ENCODE results near the gene CRIP3. TPM values are rescaled to one million over a fixed set of nuclear protein-coding genes. Genes with fewer than 3 reads are reported as not detected.

The CRIP3 gene
- total and polyA plus RNA-seq, 10 of the 15 experiments (the other 5 are each of a cell fraction or from before 2014, with no cell fraction given), result 1.5 to 9.2 (median 2.2) TPM

DNA sequence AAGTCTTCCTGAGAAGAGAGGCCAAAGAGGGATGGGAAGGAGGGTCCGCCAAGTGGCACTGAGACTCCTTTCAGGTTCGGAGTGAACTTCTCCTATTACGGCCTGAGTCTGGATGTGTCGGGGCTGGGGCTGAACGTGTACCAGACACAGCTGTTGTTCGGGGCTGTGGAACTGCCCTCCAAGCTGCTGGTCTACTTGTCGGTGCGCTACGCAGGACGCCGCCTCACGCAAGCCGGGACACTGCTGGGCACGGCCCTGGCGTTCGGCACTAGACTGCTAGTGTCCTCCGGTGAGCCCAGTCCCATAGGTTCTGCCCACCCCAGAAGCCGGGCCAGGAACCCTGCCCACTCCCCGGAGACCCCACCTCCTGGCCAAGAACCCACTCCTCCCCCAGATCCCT lies 6.5 kb downstream of the CRIP3 start:
- Histone ChIP-seq H3K9me3 (replicated peaks; ENCODE audit: control insufficient read depth, insufficient read depth, low read length) (no peaks in the 10 kb centered on the region), H4K20me1 (ENCODE audit: control insufficient read depth, insufficient read depth) (no peaks in the 10 kb centered on the region), H3K4me3 (no peak overlapping the region), H2AFZ (ENCODE audit: control insufficient read depth, low read depth, low read length) (no peak overlapping the region), H3K36me3 (ENCODE audit: control insufficient read depth in 2 of 2, insufficient read depth in 2 of 2, low read length in 1 of 2) (no peaks in the 10 kb centered on the region), H3K79me2 (ENCODE audit: control insufficient read depth, insufficient read depth, low read length) (no peaks in the 10 kb centered on the region), H3K27me3 (replicated peaks in 1 of 2; ENCODE audit: control insufficient read depth in 2 of 2, insufficient read depth in 2 of 2, low read length in 1 of 2) (no peaks in the 10 kb centered on the region), H3K9ac (ENCODE audit: control insufficient read depth, insufficient read depth, low read length) (no peak overlapping the region), H3K4me2 (ENCODE audit: control insufficient read depth, insufficient read depth) (no peak overlapping the region), H3K27ac (ENCODE audit: control insufficient read depth, insufficient read depth) (no peak overlapping the region), H3K4me1 (ENCODE audit: control insufficient read depth, insufficient read depth, low read length) (no peaks in the 10 kb centered on the region)
- WGBS (ENCODE audit: insufficient coverage, insufficient replicate concordance, low lambda C conversion rate, missing lambda C conversion rate), result 80% methylated on average over 19 of the region's 19 CpGs
- BruUV-seq (replicated peaks), result no TSS peak
- no peak for ATAC-seq
- in situ Hi-C loops (cut with MboI) (no loop called here), intact Hi-C loops (cut with micrococcal nuclease; ENCODE audit: unreplicated experiment) (no loop called here)
- no peak for FAIRE-seq
- TF ChIP-seq CHD2 (IDR thresholded peaks at IDR 0.05; ENCODE audit: borderline replicate concordance, low read depth, low read length), result no peak
- RAD21 ChIA-PET (ENCODE audit: unreplicated experiment), result no interaction called here
- no peak for DNase-seq (ENCODE audit: low read depth, low spot score)
- SMC1A ChIA-PET (ENCODE audit: uncharacterized antibody, unreplicated experiment), result interaction anchor here (0.6 kb wide), 1 partner anchor 82 kb away, joined by 3 read pairs; no protein-coding TSS in a partner anchor
- POLR2A ChIA-PET, result no interaction called here
- CTCF ChIA-PET, result no interaction called here

DNA sequence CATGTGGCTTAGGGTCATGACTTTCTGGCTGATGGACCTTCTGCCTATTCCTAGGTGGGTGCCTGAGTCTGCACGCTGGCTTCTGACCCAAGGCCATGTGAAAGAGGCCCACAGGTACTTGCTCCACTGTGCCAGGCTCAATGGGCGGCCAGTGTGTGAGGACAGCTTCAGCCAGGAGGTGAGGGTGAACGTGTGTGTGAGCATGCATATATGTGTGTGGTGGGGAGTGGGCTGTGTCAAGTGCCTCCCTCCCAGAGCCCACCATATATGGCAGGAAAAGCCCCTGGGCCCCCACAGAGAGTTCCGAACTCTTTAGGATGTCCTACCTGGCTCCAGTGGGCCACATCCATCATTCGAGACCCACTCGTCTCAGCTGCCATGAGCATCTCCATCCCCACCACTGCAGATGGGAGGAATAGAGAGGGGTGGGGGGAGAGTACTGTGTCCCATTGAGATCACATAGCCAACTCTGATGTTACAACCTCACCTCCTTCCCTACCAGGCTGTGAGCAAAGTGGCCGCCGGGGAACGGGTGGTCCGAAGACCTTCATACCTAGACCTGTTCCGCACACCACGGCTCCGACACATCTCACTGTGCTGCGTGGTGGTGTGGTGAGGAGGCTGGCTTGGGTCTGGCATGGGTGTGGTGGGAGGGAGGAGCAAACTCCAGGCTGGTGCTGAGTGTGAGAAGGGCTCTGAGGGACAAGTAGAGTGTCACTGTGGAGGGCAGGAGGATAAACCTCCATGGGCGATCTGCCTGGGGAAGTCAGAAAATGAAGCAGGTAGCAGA lies 7.3 kb downstream of the CRIP3 start:
- SMC1A ChIA-PET (ENCODE audit: uncharacterized antibody, unreplicated experiment), result interaction anchor here (0.6 kb wide), 1 partner anchor 8 kb away, joined by 4 read pairs; the partner anchor contains the start of gene CRIP3

More for the DNA sequence above, 7.3 kb downstream of the CRIP3 start:
- Histone ChIP-seq H3K4me2 (ENCODE audit: control insufficient read depth, insufficient read depth) (no peak overlapping the region), H3K4me3 (no peak overlapping the region), H2AFZ (ENCODE audit: control insufficient read depth, low read depth, low read length) (no peak overlapping the region), H4K20me1 (ENCODE audit: control insufficient read depth, insufficient read depth) (no peaks in the 10 kb centered on the region), H3K36me3 (ENCODE audit: control insufficient read depth in 2 of 2, insufficient read depth in 2 of 2, low read length in 1 of 2) (no peaks in the 10 kb centered on the region), H3K27me3 (replicated peaks in 1 of 2; ENCODE audit: control insufficient read depth in 2 of 2, insufficient read depth in 2 of 2, low read length in 1 of 2) (no peaks in the 10 kb centered on the region), H3K27ac (ENCODE audit: control insufficient read depth, insufficient read depth) (no peak overlapping the region), H3K9ac (ENCODE audit: control insufficient read depth, insufficient read depth, low read length) (no peak overlapping the region), H3K4me1 (ENCODE audit: control insufficient read depth, insufficient read depth, low read length) (no peaks in the 10 kb centered on the region), H3K9me3 (replicated peaks; ENCODE audit: control insufficient read depth, insufficient read depth, low read length) (no peaks in the 10 kb centered on the region), H3K79me2 (ENCODE audit: control insufficient read depth, insufficient read depth, low read length) (no peaks in the 10 kb centered on the region)
- DNase-seq (ENCODE audit: low read depth, low spot score) (no peak), ATAC-seq (no peak), FAIRE-seq (no peak)
- 79% methylated on average over 15 of the region's 15 CpGs for WGBS (ENCODE audit: insufficient coverage, insufficient replicate concordance, low lambda C conversion rate, missing lambda C conversion rate)
- TF ChIP-seq, protein P1, sequence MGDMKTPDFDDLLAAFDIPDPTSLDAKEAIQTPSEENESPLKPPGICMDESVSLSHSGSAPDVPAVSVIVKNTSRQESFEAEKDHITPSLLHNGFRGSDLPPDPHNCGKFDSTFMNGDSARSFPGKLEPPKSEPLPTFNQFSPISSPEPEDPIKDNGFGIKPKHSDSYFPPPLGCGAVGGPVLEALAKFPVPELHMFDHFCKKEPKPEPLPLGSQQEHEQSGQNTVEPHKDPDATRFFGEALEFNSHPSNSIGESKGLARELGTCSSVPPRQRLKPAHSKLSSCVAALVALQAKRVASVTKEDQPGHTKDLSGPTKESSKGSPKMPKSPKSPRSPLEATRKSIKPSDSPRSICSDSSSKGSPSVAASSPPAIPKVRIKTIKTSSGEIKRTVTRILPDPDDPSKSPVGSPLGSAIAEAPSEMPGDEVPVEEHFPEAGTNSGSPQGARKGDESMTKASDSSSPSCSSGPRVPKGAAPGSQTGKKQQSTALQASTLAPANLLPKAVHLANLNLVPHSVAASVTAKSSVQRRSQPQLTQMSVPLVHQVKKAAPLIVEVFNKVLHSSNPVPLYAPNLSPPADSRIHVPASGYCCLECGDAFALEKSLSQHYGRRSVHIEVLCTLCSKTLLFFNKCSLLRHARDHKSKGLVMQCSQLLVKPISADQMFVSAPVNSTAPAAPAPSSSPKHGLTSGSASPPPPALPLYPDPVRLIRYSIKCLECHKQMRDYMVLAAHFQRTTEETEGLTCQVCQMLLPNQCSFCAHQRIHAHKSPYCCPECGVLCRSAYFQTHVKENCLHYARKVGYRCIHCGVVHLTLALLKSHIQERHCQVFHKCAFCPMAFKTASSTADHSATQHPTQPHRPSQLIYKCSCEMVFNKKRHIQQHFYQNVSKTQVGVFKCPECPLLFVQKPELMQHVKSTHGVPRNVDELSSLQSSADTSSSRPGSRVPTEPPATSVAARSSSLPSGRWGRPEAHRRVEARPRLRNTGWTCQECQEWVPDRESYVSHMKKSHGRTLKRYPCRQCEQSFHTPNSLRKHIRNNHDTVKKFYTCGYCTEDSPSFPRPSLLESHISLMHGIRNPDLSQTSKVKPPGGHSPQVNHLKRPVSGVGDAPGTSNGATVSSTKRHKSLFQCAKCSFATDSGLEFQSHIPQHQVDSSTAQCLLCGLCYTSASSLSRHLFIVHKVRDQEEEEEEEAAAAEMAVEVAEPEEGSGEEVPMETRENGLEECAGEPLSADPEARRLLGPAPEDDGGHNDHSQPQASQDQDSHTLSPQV (IDR thresholded peaks at IDR 0.05), result no peak
- TF ChIP-seq, protein P2, sequence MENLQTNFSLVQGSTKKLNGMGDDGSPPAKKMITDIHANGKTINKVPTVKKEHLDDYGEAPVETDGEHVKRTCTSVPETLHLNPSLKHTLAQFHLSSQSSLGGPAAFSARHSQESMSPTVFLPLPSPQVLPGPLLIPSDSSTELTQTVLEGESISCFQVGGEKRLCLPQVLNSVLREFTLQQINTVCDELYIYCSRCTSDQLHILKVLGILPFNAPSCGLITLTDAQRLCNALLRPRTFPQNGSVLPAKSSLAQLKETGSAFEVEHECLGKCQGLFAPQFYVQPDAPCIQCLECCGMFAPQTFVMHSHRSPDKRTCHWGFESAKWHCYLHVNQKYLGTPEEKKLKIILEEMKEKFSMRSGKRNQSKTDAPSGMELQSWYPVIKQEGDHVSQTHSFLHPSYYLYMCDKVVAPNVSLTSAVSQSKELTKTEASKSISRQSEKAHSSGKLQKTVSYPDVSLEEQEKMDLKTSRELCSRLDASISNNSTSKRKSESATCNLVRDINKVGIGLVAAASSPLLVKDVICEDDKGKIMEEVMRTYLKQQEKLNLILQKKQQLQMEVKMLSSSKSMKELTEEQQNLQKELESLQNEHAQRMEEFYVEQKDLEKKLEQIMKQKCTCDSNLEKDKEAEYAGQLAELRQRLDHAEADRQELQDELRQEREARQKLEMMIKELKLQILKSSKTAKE (IDR thresholded peaks at IDR 0.05; ENCODE audit: low read depth, poor library complexity, severe bottlenecking), result no peak
- no peak for TF ChIP-seq BHLHE40 (IDR thresholded peaks at IDR 0.05; ENCODE audit: borderline replicate concordance in 1 of 2, low read depth in 2 of 2, low read length in 1 of 2)
- TF ChIP-seq ATF7 (IDR thresholded peaks at IDR 0.05; ENCODE audit: low read depth), result no peak
- TF ChIP-seq, protein P3, sequence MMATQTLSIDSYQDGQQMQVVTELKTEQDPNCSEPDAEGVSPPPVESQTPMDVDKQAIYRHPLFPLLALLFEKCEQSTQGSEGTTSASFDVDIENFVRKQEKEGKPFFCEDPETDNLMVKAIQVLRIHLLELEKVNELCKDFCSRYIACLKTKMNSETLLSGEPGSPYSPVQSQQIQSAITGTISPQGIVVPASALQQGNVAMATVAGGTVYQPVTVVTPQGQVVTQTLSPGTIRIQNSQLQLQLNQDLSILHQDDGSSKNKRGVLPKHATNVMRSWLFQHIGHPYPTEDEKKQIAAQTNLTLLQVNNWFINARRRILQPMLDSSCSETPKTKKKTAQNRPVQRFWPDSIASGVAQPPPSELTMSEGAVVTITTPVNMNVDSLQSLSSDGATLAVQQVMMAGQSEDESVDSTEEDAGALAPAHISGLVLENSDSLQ (IDR thresholded peaks at IDR 0.05), result no peak
- TF ChIP-seq MTA2 (IDR thresholded peaks at IDR 0.05; ENCODE audit: low read depth), result no peak
- ChIA-PET CTCF (interaction anchor here (1.0 kb wide), 1 partner anchor 54 kb away, joined by 3 read pairs; no protein-coding TSS in a partner anchor), POLR2A (interaction anchor here (0.6 kb wide), 1 partner anchor 182 kb away, joined by 4 read pairs; no protein-coding TSS in a partner anchor), RAD21 (ENCODE audit: unreplicated experiment) (no interaction called here)
- in situ Hi-C loops (cut with MboI) (no loop called here), intact Hi-C loops (cut with micrococcal nuclease; ENCODE audit: unreplicated experiment) (no loop called here)
- BruUV-seq (replicated peaks), result no TSS peak
